Activated B cell treated with CpG ODN at 0.5 μM for 24 hours (primary cell): Measurements from ENCODE around the gene FCHSD1. TPM values are rescaled to one million over a fixed set of nuclear protein-coding genes. Genes with fewer than 3 reads are reported as not detected.

Source experiments
- ATAC-seq: fragments of 200-7000 bp; cut with Tn5 transposase; one replicate; pipeline ENCODE4 v1.10.0; 2021; ENCODE audit warnings: low read depth, mild to moderate bottlenecking, moderate library complexity
- CTCF ChIA-PET: fragments of 350-600 bp; sonication (Branson Sonifier 250); formaldehyde crosslinking; loops from one replicate; lab custom pipeline; 2021; ENCODE audit warnings: antibody characterized with exemption; lab: Charles Lee
- POLR2A ChIA-PET: fragments of 350-600 bp; sonication (Branson Sonifier 250); formaldehyde crosslinking; loops from one replicate; lab custom pipeline; 2021; ENCODE audit warnings: antibody characterized with exemption; lab: Charles Lee
- DNase-seq: peaks from one replicate; pipeline ENCODE4 v3.0.0; 2022
- H3K27ac Mint-ChIP-seq: one replicate; pipeline ENCODE4 v1.8.0; 2020; ENCODE audit warnings: mixed read lengths
- H3K27me3 Mint-ChIP-seq: one replicate; pipeline ENCODE4 v1.8.0; 2021; ENCODE audit warnings: mixed read lengths
- H3K36me3 Mint-ChIP-seq: one replicate; pipeline ENCODE4 v1.8.0; 2021; ENCODE audit warnings: low read depth, mixed read lengths
- H3K4me1 Mint-ChIP-seq: one replicate; pipeline ENCODE4 v1.8.0; 2021; ENCODE audit warnings: mixed read lengths
- H3K4me3 Mint-ChIP-seq: one replicate; pipeline ENCODE4 v1.8.0; 2020; ENCODE audit warnings: mild to moderate bottlenecking, mixed read lengths
- H3K9me3 Mint-ChIP-seq: one replicate; pipeline ENCODE4 v1.8.0; 2020; ENCODE audit warnings: mixed read lengths
- intact Hi-C: fragments of 100-400 bp; cut with micrococcal nuclease; formaldehyde crosslinking; loops from one replicate; pipeline ENCODE4 v1.15.1; 2024
- total RNA-seq: library from RNA; stranded (reverse); gene quantifications from 2 replicates; pipeline ENCODE4 v1.2.3, GENCODE V29; 2022
- TF ChIP-seq, protein P1 (sequence below): fragments of 200-600 bp; IDR thresholded peaks from one replicate; pipeline ENCODE4 v1.8.0; 2022; ENCODE audit warnings: antibody characterized with exemption, mild to moderate bottlenecking

The FCHSD1 gene
- total RNA-seq, 1 donor from 2014 or later: 79.5 TPM

DNA sequence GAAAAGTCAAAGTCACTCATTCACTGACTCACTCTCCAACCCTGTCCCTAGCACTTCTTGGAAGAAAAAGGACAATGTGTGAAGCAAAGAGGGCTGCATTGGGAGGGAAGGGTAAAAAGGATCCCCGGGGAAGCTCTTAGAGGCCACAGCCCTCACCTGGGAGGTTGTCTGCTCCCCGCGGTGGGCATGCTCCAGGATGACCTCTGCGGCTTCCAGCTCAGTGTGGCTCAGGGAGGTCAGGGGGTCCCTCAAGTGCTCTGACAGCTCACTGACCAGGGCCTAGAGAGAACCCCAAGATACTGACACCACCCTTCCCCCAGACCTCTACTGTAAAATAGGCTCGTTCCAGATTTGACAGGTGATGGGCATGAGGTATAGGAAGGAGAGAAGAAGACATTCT lies 4.0 kb downstream of the FCHSD1 start:
- H3K36me3 Mint-ChIP-seq: peaks cover 61% of the 10 kb centered on the region
- ChIA-PET CTCF (interaction anchor here (1.3 to 1.5 kb wide), 2 partner anchors 9 to 55 kb away, joined by 3 read pairs; no protein-coding TSS in a partner anchor), POLR2A (no interaction called here)
- H3K27ac Mint-ChIP-seq: no peak overlapping the region
- intact Hi-C loops: no loop called here
- ATAC-seq (no peak), DNase-seq (no peak)
- no peaks in the 10 kb centered on the region for H3K27me3 Mint-ChIP-seq
- no peak overlapping the region for H3K4me3 Mint-ChIP-seq
- no peaks in the 10 kb centered on the region for H3K9me3 Mint-ChIP-seq
- peaks cover 28% of the 10 kb centered on the region for H3K4me1 Mint-ChIP-seq
- TF ChIP-seq, protein P1, sequence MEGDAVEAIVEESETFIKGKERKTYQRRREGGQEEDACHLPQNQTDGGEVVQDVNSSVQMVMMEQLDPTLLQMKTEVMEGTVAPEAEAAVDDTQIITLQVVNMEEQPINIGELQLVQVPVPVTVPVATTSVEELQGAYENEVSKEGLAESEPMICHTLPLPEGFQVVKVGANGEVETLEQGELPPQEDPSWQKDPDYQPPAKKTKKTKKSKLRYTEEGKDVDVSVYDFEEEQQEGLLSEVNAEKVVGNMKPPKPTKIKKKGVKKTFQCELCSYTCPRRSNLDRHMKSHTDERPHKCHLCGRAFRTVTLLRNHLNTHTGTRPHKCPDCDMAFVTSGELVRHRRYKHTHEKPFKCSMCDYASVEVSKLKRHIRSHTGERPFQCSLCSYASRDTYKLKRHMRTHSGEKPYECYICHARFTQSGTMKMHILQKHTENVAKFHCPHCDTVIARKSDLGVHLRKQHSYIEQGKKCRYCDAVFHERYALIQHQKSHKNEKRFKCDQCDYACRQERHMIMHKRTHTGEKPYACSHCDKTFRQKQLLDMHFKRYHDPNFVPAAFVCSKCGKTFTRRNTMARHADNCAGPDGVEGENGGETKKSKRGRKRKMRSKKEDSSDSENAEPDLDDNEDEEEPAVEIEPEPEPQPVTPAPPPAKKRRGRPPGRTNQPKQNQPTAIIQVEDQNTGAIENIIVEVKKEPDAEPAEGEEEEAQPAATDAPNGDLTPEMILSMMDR: no peak

DNA sequence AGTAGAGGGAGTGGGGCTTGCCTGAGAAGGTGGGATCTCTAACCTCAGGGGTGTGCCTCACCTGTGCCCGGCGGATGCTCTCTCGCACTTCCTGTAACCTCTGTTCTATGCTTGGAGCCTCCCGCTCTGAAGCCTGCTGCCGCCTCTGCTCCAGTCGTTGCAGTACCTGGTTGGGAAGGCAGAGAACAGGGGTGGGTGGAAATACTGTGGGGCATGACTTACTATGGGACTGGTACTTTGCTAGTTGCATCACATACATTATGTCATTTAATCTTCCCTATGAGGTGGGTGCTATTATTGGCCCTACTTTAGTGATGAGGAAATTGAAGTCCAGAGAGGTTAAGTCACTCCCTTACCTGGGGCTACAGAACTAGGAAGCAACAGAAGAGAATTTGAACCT lies 5.2 kb downstream of the FCHSD1 start:
- DNase-seq (no peak), ATAC-seq (no peak)
- peaks cover 18% of the 10 kb centered on the region for H3K4me1 Mint-ChIP-seq
- CTCF ChIA-PET: no interaction called here
- intact Hi-C loops: no loop called here
- TF ChIP-seq, protein P1: no peak
- peaks cover 68% of the 10 kb centered on the region for H3K36me3 Mint-ChIP-seq
- H3K9me3 Mint-ChIP-seq: no peaks in the 10 kb centered on the region
- no peaks in the 10 kb centered on the region for H3K27me3 Mint-ChIP-seq
- POLR2A ChIA-PET: interaction anchor here (0.6 kb wide), 1 partner anchor 9 kb away, joined by 3 read pairs; the partner anchor contains the start of genes HDAC3 and RELL2
- H3K4me3 Mint-ChIP-seq: no peak overlapping the region
- H3K27ac Mint-ChIP-seq: no peak overlapping the region

DNA sequence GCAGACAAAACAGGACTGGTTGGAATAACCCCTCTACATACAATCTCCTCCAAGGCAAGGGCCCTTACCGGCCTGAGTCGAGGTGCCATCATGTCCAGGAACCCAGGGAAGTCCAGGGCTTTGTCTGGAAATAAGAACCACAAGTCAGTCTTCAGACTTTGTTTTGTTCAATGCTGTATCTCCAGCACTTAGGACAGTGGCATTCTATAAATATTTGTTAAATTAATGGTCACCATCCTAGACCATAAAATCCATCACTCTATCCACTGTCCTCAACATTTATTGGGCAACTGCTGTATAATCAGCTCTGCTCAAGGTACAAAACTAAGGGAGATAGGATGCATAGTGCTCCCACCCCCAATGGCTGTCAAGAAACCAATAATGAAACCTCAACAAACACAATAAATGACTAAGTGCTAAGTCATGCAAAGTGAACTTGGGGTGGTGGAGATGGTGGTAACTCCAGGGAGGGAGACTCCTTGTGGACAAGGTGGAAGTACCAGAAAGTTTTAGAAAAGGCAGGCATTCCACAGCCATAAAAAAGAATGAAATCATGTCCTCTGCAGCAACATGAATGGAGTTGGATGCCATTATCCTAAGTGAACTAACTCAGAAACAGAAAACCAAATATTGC lies 9.5 kb downstream of the FCHSD1 start:
- DNase-seq (no peak), ATAC-seq (no peak)
- TF ChIP-seq, protein P1: no peak
- H3K4me3 Mint-ChIP-seq: no peak overlapping the region
- ChIA-PET POLR2A (interaction anchor here (3.6 kb wide), 1 partner anchor 9 kb away, joined by 17 read pairs; the partner anchor contains the start of gene FCHSD1), CTCF (interaction anchor here (1.3 to 1.7 kb wide), 2 partner anchors 10 to 50 kb away, joined by 6 read pairs; partner anchors contain the start of gene FCHSD1)
- H3K36me3 Mint-ChIP-seq: peaks cover 54% of the 10 kb centered on the region
- peaks cover 7% of the 10 kb centered on the region for H3K4me1 Mint-ChIP-seq
- intact Hi-C loops: no loop called here
- no peak overlapping the region for H3K27ac Mint-ChIP-seq
- H3K27me3 Mint-ChIP-seq: no peaks in the 10 kb centered on the region
- no peaks in the 10 kb centered on the region for H3K9me3 Mint-ChIP-seq

DNA sequence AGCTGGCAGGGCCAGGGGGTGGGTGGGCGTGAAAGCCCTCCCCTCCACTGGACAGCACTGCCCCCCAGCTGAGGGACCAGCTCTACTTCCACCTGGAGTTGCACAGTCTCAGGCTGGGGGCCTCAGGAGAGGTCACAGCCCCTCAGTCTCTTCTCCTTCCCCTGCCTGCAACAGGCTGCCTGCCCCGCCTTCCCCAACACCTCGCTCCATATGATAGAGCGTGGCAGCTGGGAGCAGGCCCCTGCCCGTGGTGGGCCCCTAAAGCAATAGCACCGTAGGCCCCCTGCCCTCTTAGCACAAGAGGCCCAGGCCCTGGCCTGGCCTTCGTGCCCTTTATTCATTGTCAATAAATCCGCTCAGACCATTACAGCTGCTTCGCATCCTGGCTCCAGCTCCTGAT lies 10.5 kb downstream of the FCHSD1 start:
- Mint-ChIP-seq H3K9me3 (no peaks in the 10 kb centered on the region), H3K4me3 (no peak overlapping the region), H3K27me3 (no peaks in the 10 kb centered on the region), H3K27ac (peak overlapping the region; percentile 56), H3K36me3 (peaks cover 47% of the 10 kb centered on the region), H3K4me1 (peaks cover 14% of the 10 kb centered on the region)
- ChIA-PET POLR2A (interaction anchor here (3.6 kb wide), 1 partner anchor 10 kb away, joined by 17 read pairs; the partner anchor contains the start of gene FCHSD1), CTCF (no interaction called here)
- intact Hi-C loops: no loop called here
- TF ChIP-seq, protein P1: no peak
- DNase-seq: no peak
- no peak for ATAC-seq

DNA sequence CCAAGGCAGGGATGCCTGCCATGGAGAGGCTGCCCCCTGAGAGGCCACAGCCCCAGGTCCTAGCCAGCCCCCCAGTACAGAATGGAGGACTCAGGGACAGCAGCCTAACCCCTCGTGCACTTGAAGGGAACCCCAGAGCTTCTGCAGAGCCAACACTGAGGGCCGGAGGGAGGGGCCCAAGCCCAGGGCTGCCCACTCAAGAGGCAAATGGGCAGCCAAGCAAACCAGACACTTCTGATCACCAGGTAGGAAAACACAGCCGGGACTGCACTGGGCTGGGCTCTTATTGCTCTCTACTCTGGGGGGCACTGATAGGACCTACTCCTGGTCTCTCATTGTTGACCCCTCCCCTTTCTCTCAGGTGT lies 11.2 kb downstream of the FCHSD1 start:
- POLR2A ChIA-PET: no interaction called here
- Mint-ChIP-seq H3K36me3 (peaks cover 43% of the 10 kb centered on the region), H3K9me3 (no peaks in the 10 kb centered on the region), H3K4me1 (peaks cover 20% of the 10 kb centered on the region), H3K27ac (no peak overlapping the region), H3K4me3 (no peak overlapping the region), H3K27me3 (no peaks in the 10 kb centered on the region)
- no peak for DNase-seq
- intact Hi-C loops: no loop called here
- TF ChIP-seq, protein P1: no peak
- CTCF ChIA-PET: no interaction called here
- no peak for ATAC-seq
